Neutrophil (primary cell): ENCODE results near the gene TGFBR3L.

Experiments used
- H3K27ac ChIP-seq: fragments of 200-600 bp; sonication (generic); 2 replicates; pipeline ENCODE4 v1.5.1; 2016; ENCODE audit warnings: mild to moderate bottlenecking, moderate library complexity
- H3K27me3 ChIP-seq: fragments of 200-600 bp; sonication (generic); 2 replicates; pipeline ENCODE4 v1.6.0; 2016; ENCODE audit warnings: mild to moderate bottlenecking
- H3K36me3 ChIP-seq: fragments of 200-600 bp; sonication (generic); 2 replicates; pipeline ENCODE4 v1.5.1; 2017
- H3K4me1 ChIP-seq, 2 experiments: fragments of 200-600 bp in 1 of 2; sonication (generic) in 1 of 2; 1 replicate in 1 of 2; 2 replicates in 1 of 2; pipeline versions ENCODE4 v1.5.1 to v1.6.1; 2013 to 2016; ENCODE audit warnings: low read depth in 1 of 2, low read length in 1 of 2, mild to moderate bottlenecking in 1 of 2, moderate library complexity in 1 of 2; ENCODE audit not compliant: control insufficient read depth in 1 of 2, insufficient read depth in 1 of 2
- H3K4me3 ChIP-seq, 2 experiments: fragments of 200-600 bp in 1 of 2; sonication (generic) in 1 of 2; 1 replicate in 1 of 2; 2 replicates in 1 of 2; pipeline ENCODE4 v1.5.1; 2013 to 2016; ENCODE audit warnings: low read depth in 1 of 2, low read length in 1 of 2, mild to moderate bottlenecking in 1 of 2, moderate library complexity in 1 of 2
- H3K9me3 ChIP-seq: fragments of 200-600 bp; sonication (generic); 2 replicates; pipeline ENCODE4 v1.5.1; 2016
- TF ChIP-seq, protein P1 (sequence below): fragments of 200-600 bp; sonication (generic); IDR thresholded peaks from 2 replicates; pipeline ENCODE4 v1.5.1; 2016; ENCODE audit warnings: antibody characterized with exemption

The TGFBR3L gene

GRCh38 chr19:7868671-7869452, 45.8 kb upstream of the TGFBR3L start:
- Histone ChIP-seq H3K9me3 (no peaks in the 10 kb centered on the region), H3K4me3 (peak overlapping the region; percentile 42 to 66), H3K4me1 (peaks cover 33 to 39% of the 10 kb centered on the region in 2 experiments), H3K27me3 (peaks cover 94% of the 10 kb centered on the region), H3K27ac (peak overlapping the region; percentile 41), H3K36me3 (no peaks in the 10 kb centered on the region)
- TF ChIP-seq, protein P1, sequence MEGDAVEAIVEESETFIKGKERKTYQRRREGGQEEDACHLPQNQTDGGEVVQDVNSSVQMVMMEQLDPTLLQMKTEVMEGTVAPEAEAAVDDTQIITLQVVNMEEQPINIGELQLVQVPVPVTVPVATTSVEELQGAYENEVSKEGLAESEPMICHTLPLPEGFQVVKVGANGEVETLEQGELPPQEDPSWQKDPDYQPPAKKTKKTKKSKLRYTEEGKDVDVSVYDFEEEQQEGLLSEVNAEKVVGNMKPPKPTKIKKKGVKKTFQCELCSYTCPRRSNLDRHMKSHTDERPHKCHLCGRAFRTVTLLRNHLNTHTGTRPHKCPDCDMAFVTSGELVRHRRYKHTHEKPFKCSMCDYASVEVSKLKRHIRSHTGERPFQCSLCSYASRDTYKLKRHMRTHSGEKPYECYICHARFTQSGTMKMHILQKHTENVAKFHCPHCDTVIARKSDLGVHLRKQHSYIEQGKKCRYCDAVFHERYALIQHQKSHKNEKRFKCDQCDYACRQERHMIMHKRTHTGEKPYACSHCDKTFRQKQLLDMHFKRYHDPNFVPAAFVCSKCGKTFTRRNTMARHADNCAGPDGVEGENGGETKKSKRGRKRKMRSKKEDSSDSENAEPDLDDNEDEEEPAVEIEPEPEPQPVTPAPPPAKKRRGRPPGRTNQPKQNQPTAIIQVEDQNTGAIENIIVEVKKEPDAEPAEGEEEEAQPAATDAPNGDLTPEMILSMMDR, result peak; percentile 86

DNA sequence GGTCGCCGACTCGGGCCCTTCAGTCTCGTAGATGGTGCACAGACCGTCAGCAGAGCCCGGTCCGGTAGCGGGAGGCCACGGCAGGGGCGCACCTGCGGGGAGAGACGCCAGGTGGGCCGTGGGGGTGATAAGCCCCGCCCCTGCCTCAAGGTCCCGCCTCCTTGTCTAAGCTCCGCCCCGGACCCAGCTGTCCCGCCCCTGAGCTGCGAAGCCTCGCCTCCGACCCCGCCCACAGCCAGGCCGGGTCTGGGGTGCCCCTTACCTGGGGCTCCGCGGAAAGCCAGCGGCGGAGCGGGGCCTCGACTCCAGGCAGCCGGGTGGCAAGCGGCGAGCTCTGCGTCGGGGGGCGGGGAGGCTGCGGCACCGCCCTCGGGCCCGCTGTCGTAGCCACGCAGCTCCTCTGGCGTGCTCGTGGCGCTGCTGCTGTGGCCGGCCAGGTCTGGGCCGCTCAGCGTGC, 45.1 kb upstream of the TGFBR3L start:
- no peaks in the 10 kb centered on the region for H3K36me3 ChIP-seq
- TF ChIP-seq, protein P1, result no peak
- peaks cover 33 to 39% of the 10 kb centered on the region in 2 experiments for H3K4me1 ChIP-seq
- peak overlapping the region; percentile 42 to 66 for H3K4me3 ChIP-seq
- no peaks in the 10 kb centered on the region for H3K9me3 ChIP-seq
- peaks cover 94% of the 10 kb centered on the region for H3K27me3 ChIP-seq
- H3K27ac ChIP-seq, result peak overlapping the region; percentile 41

GRCh38 chr19:7869910-7870511, 44.6 kb upstream of the TGFBR3L start:
- H3K36me3 ChIP-seq, result no peaks in the 10 kb centered on the region
- peak overlapping the region; percentile 42 to 66 for H3K4me3 ChIP-seq
- peak overlapping the region; percentile 41 for H3K27ac ChIP-seq
- peaks cover 33 to 39% of the 10 kb centered on the region in 2 experiments for H3K4me1 ChIP-seq
- H3K9me3 ChIP-seq, result no peaks in the 10 kb centered on the region
- TF ChIP-seq, protein P1, result no peak
- H3K27me3 ChIP-seq, result peaks cover 94% of the 10 kb centered on the region

DNA sequence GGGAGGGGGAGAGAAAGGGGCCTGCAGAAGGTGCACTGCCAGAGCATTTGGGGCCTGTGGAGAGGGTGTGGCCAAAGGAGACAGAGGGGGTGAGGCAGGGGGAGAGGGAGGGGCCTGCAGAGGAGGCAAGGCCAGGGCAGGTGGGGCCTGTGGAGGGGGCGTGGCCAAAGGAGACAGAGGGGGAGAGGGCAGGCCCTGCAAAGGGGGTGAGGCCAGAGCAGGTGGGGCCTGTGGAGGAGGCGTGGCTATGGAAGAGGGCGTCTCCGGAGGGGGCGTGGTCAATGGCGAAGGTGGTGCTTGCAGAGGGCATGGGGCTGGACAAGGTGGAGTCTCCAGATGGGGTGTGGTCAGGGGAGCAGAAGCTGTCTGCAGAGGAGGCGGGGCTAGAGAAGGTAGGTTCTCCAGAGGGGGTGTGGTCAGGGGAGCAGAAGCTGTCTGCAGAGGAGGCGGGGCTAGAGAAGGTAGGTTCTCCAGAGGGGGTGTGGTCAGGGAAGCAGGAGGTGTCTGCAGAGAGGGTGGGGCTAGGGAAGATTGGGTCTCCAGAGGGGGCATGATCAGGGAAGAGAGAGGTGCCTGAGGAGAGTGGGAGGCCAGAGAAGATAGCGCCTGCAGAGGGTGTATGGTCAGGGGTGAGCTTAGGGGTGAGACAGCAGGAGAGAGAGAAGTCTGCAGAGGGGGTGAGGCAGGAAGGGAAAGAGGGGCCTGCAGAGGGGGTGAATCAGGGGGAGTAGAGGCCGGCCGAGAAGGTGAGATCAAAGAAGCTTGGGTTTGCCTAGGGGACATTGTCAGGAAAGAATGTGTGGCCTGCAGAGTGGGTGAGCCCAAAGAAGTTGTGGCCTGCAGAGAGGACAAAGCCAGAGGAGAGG, 43.8 kb upstream of the TGFBR3L start:
- TF ChIP-seq, protein P1, result no peak
- peaks cover 33 to 39% of the 10 kb centered on the region in 2 experiments for H3K4me1 ChIP-seq
- H3K27ac ChIP-seq, result no peak overlapping the region
- H3K27me3 ChIP-seq, result peaks cover 94% of the 10 kb centered on the region
- no peaks in the 10 kb centered on the region for H3K36me3 ChIP-seq
- H3K9me3 ChIP-seq, result no peaks in the 10 kb centered on the region
- no peak overlapping the region for H3K4me3 ChIP-seq
